Tibial artery (tissue), 4 donors: ENCODE results near the gene EI24.

Experiments used
- DNase-seq, 2 donors: peaks; one replicate each; pipeline ENCODE4 v3.0.0-alpha.2; 2019
- H3K27ac ChIP-seq, 2 donors: fragments of 200-600 bp; sonication (generic) in 1 of 2; 1 replicate in 1 of 2; 2 replicates in 1 of 2; pipeline ENCODE4 v1.5.1; 2018 to 2019; ENCODE audit warnings: mild to moderate bottlenecking in 1 of 2
- H3K27me3 ChIP-seq, 2 donors: fragments of 200-600 bp; sonication (generic) in 1 of 2; one replicate each; pipeline versions ENCODE4 v1.5.1 to v1.6.0; 2016 to 2019
- H3K36me3 ChIP-seq, 3 donors: fragments of 200-600 bp; sonication (generic) in 2 of 3; one replicate each; pipeline ENCODE4 v1.5.1; 2016 to 2019; ENCODE audit warnings: mild to moderate bottlenecking in 2 of 3
- H3K4me1 ChIP-seq, 4 donors: fragments of 200-600 bp; sonication (generic) in 2 of 4; 1 replicate in 3 of 4; 2 replicates in 1 of 4; pipeline ENCODE4 v1.5.1; 2016 to 2019
- H3K4me3 ChIP-seq, 2 donors: fragments of 200-600 bp; sonication (generic) in 1 of 2; 1 replicate in 1 of 2; 2 replicates in 1 of 2; pipeline ENCODE4 v1.5.1; 2018 to 2019; ENCODE audit warnings: mild to moderate bottlenecking in 2 of 2
- H3K9me3 ChIP-seq, 3 donors: fragments of 200-600 bp; sonication (generic) in 1 of 3; one replicate each; pipeline ENCODE4 v1.5.1; 2016 to 2019
- intact Hi-C: fragments of 100-400 bp; cut with DNase I; formaldehyde crosslinking; loops from one replicate; pipeline ENCODE4 v1.15.0; 2023; ENCODE audit warnings: low total_unique reads
- TF ChIP-seq, protein P1 (sequence below), 2 experiments: fragments of 200-600 bp in 1 of 2; fragments of 450-650 bp in 1 of 2; IDR thresholded peaks; one replicate each; pipeline ENCODE4 v1.5.1; 2017 to 2019; ENCODE audit warnings: antibody characterized with exemption in 2 of 2, mild to moderate bottlenecking in 1 of 2, moderate library complexity in 1 of 2

EI24 gene

GRCh38 chr11:125559888-125560287, 9.4 kb upstream of the EI24 start:
- Histone ChIP-seq H3K9me3 (no peaks in the 10 kb centered on the region), H3K27ac (no peak overlapping the region), H3K4me1 (no peaks in the 10 kb centered on the region), H3K36me3 (no peaks in the 10 kb centered on the region), H3K27me3 (no peaks in the 10 kb centered on the region), H3K4me3 (no peak overlapping the region)
- TF ChIP-seq, protein P1, sequence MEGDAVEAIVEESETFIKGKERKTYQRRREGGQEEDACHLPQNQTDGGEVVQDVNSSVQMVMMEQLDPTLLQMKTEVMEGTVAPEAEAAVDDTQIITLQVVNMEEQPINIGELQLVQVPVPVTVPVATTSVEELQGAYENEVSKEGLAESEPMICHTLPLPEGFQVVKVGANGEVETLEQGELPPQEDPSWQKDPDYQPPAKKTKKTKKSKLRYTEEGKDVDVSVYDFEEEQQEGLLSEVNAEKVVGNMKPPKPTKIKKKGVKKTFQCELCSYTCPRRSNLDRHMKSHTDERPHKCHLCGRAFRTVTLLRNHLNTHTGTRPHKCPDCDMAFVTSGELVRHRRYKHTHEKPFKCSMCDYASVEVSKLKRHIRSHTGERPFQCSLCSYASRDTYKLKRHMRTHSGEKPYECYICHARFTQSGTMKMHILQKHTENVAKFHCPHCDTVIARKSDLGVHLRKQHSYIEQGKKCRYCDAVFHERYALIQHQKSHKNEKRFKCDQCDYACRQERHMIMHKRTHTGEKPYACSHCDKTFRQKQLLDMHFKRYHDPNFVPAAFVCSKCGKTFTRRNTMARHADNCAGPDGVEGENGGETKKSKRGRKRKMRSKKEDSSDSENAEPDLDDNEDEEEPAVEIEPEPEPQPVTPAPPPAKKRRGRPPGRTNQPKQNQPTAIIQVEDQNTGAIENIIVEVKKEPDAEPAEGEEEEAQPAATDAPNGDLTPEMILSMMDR (IDR thresholded peaks at IDR 0.05): no peak
- no peak for DNase-seq
- intact Hi-C loops: loop anchor here (10.0 kb wide), 1 partner anchor 65 kb away; the partner anchor contains the start of gene FEZ1

DNA sequence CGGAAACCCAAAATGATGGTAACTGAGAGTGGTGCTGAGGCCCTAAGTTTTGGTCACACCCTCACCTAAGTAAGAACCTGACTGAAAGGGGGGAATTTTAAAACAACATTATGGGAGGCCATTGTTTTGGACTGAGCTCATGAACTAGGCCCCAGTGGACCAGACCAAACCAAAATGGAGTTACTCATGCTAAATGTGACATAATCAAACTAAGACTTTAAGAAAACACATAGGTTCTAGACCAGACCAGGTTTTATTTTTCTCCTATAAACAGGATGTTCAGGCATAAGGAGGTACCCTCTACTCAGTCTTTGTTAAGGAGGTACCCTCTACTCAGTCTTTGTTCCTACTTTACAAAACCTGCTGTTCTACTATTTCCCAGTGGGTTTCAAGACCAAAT, 7.4 kb upstream of the EI24 start:
- Histone ChIP-seq H3K27me3 (no peaks in the 10 kb centered on the region), H3K36me3 (no peaks in the 10 kb centered on the region), H3K4me3 (no peak overlapping the region), H3K9me3 (no peaks in the 10 kb centered on the region), H3K4me1 (no peaks in the 10 kb centered on the region), H3K27ac (no peak overlapping the region)
- intact Hi-C loops: loop anchor here (10.0 kb wide), 1 partner anchor 67 kb away; the partner anchor contains the start of gene FEZ1
- TF ChIP-seq, protein P1 (IDR thresholded peaks at IDR 0.05): no peak
- DNase-seq: no peak

DNA sequence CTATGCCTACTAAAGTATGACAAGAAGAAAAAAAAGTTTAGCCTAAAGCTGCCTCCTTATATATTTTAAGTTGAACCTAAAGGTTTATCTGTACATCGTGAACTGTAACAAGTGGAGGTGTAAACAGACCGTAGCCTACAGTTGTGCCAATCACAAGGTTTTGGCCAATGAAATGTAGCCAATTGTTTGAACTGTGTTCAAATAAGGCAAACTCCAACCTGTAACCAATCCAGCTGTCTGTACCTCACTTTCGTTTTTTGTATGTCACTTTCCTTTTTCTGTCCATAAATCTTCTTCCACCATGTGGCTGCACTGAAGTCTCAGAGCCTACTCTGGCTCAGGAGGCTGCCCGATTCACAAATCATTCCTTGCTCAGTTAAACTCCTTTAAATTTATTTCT, 6.8 kb upstream of the EI24 start:
- no peaks in the 10 kb centered on the region for H3K4me1 ChIP-seq
- TF ChIP-seq, protein P1 (IDR thresholded peaks at IDR 0.05): no peak
- H3K9me3 ChIP-seq: no peaks in the 10 kb centered on the region
- H3K4me3 ChIP-seq: no peak overlapping the region
- intact Hi-C loops: loop anchor here (10.0 kb wide), 1 partner anchor 68 kb away; the partner anchor contains the start of gene FEZ1
- no peaks in the 10 kb centered on the region for H3K36me3 ChIP-seq
- DNase-seq: no peak
- no peaks in the 10 kb centered on the region for H3K27me3 ChIP-seq
- H3K27ac ChIP-seq: no peak overlapping the region

DNA sequence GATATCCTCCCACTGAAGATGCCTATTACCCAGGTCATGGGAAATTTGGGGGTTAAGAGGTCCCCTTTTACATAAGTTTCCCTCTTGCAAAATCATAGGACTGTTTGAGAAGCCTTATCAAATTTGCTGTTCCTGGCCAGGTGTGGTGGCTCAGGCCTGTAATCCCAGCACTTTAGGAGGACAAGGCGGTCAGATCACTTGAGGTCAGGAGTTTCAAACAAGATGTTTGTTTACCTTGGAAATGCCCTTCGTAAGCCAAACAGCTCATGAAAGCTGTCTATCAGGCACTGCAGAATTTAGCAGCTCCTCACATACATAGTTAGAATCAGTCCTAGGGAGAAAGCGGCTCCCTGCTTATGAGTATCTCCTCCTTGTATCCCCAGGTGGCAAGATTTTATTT, 4.9 kb upstream of the EI24 start:
- intact Hi-C loops: loop anchor here (10.0 kb wide), 1 partner anchor 70 kb away; the partner anchor contains the start of gene FEZ1
- no peak for DNase-seq
- H3K27me3 ChIP-seq: no peaks in the 10 kb centered on the region
- TF ChIP-seq, protein P1 (IDR thresholded peaks at IDR 0.05): no peak
- peaks cover 0 to 4% (median 0%) of the 10 kb centered on the region in 4 donors for H3K4me1 ChIP-seq
- no peak overlapping the region for H3K27ac ChIP-seq
- no peak overlapping the region for H3K4me3 ChIP-seq
- H3K9me3 ChIP-seq: no peaks in the 10 kb centered on the region
- no peaks in the 10 kb centered on the region for H3K36me3 ChIP-seq

GRCh38 chr11:125566235-125566634, 3.0 kb upstream of the EI24 start:
- Histone ChIP-seq H3K36me3 (no peaks in the 10 kb centered on the region), H3K27ac (no peak overlapping the region), H3K9me3 (no peaks in the 10 kb centered on the region), H3K4me1 (peaks cover 0 to 19% (median 14%) of the 10 kb centered on the region in 4 donors), H3K27me3 (no peaks in the 10 kb centered on the region), H3K4me3 (no peak overlapping the region)
- intact Hi-C loops: loop anchor here (10.0 kb wide), 1 partner anchor 71 kb away; the partner anchor contains the start of gene FEZ1
- TF ChIP-seq, protein P1 (IDR thresholded peaks at IDR 0.05): no peak
- no peak for DNase-seq
